GM21390 (cell line): ENCODE results near the gene ZDHHC17.

Experiments used
- ATAC-seq: cut with Tn5 transposase; IDR thresholded peaks from one replicate; pipeline ENCODE4 v1.9.1; 2021; ENCODE audit not compliant: unreplicated experiment

Gene ZDHHC17

DNA sequence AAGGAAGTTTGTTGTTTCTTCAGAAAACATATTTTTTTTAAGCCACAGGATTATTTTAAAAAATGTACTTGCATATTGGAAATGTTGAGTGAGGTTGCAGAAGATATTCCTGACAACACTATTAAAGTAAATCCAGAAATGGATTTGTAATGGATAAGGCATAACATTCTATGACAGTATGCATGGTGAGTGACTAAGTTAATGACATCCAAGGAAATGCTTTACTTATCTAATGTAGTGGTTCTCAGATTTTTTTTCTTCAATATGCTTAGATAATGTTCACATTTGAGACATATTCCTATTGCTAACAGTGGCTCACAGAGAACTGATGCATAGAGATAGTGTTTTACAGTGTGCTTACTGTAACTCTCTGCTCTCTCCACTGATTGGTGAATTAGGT is 49.4 kb downstream of the ZDHHC17 start:
- ATAC-seq, result no peak

DNA sequence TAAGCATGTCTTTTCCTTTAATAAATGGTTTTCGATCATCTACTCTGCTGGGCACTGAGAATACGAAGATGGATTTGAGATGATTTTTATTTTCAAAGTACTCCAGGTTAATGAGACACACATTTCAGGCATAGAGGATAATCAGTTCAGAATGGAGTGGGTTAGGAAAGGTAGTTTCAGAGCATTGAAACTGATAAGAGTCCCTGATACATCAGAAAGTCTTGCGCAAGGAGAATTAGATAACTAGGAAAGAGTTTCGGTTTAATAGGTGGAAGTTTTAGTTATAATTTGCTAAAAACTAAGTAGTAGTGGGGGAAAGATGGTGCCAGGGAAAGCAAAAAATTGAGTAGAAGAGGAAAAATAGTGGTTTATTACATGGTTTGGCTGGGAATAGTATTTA is 50.1 kb downstream of the ZDHHC17 start:
- no peak for ATAC-seq

DNA sequence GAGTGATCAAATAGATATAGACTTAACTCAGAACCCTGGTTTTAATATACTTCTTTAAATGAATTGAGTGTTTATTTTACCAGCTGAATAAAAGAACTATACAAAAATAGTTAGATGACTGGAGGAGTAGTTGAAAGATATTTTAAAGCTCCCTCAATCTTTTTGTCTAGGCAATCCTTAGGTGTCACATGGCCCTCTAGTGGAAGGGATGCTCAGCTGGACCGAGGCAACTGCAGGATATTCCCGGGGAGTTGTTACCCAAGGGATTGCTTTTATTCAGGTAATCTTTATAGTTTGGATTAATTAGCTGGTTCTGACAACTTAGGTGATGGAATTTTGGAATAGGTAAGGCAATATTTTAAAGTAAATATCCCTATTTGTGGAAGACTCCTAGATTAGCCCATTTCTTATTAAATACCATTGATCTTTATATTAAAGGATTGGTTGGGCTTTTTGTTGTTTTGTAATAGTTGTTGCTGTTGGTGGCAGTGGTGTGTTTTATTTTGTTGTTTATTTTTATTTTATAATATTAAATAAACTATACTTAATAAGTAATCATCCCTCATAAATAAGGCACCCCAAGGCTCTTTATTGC is 57.1 kb downstream of the ZDHHC17 start:
- ATAC-seq, result no peak

DNA sequence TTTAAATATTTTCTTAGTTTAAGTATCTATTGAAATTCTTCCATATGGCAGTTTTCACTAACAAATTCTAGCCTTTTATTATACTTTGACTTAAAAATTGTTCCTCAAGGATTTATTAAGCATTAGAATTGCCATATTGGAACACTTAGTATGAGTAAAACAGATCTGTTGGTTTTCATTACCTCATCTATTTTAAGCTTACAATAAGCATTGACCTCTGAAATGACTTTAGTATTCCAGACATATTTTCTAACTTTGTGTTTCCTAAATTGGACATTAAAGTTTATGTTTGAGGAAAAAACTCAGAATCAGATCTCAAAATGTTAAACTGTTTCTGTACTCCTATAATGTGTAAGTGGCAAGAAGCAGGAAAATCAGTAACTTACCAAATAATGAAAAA is 66.5 kb downstream of the ZDHHC17 start:
- no peak for ATAC-seq

DNA sequence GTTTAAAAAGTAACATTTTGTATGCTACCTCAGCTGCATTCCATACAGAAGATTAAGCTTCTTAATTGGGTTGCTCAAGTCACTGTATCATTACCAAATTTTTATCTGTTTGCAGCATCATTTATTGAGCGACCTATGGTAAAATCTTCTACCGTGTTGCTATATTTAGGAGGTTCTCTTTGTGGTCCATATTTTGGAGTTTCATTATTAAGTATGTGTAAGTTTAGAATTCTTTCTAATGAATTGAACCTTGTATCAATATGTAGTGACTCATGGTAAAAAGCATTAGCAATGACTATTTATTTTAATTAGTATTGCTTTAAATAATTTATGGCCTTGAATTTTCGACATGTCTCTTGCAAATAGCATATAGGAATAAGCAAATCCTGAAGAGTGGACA is 72.7 kb downstream of the ZDHHC17 start:
- ATAC-seq, result no peak

DNA sequence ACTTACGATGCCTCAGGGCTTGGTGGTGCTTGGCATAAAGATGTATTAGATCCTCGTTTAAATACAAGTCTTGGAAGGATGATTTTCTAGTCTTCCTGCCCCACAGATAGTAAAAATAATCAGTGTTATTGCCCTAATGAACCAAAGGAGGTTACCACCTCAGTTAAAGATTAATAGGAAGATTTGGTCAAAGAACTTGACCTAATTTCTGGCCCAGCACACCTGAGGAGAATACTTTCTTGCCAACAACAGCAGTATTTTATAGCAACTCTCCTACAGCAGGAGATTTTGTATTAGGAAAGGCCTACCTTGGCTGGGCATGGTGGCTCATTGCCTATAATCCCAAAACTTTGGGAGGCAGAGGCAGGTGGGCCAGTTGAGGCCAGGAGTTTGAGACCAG is 83.3 kb downstream of the ZDHHC17 start:
- no peak for ATAC-seq

DNA sequence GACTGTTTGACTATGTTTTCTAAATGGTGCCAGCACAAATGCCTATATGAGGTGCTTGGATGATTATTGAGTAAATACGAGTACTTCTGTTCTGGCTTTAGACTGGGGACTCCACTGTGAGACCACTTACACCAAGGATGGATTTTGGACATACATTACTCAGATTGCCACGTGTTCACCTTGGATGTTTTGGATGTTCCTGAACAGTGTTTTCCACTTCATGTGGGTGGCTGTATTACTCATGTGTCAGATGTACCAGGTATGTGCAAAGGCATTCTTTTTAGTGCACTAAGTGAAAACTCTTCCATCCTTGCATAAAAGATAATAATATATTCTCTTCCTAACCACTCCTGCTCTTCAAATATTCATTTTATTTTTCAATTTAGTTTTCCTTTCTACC is 84.2 kb downstream of the ZDHHC17 start:
- no peak for ATAC-seq

DNA sequence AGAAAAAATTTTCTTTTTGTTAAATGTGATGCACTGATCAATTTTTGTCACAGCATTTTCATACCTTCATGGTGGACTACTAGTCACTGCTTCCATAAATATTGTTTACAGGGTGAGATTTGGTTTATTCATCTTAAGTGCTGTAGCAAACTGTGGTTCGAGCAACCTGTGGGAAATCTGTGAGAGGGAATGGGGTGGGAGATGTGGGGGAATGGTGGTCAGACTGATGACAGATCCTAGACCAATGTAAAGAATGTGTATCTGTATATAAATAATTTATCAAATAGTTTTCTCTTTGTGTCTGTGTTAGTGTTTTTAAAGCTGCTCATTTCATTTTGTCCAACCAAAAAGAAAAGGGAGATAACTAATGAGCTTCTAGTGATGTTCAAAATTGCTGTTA is 88.2 kb downstream of the ZDHHC17 start:
- ATAC-seq, result no peak

DNA sequence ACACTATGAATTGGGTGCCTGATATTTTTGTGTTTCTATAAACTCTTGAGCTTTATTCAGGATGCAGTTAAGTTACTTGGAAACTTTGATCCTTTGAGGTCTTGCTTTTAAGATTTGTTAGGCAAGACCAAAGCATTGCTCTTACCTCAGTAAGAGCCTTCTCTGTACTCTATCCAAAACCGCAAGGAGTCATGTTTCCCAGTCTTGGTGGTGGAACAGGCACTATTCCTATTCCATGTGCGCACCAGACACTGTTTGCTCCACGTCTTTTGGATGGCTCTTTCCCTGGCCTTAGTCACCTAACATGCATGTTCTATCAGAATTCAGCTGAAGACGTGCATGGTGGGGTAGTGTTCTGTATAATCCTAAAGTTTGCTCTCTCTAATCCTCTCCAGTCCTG is 91.4 kb downstream of the ZDHHC17 start:
- ATAC-seq, result no peak

DNA sequence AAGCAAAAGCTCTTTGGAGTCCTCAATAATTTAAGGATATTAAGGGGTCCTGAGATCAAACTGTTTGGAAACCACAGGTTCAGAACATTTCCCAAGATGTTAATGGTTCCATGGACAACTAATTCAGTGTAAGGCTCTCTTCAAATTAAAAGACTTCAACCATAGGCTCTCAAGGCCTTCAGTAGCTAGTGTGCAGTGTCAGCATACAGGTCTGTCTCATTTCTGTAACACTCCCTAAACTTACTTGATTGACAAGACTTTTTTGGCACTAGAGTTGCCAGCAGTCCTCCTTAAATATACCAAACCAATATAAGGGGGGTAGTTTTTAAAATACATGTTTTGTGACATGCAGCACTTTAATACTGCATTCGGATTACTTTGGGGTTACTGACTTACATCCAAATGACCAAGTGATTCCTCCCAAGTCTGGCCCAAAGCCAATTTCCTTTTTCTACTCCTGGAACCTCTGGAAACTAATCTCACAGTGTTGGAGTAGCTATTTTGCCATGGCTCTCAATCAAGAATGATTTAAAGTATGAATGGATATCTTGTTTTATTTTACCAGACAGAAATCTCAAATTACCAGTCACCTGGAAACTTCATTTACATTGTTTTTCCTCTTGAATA is 92.2 kb downstream of the ZDHHC17 start:
- no peak for ATAC-seq

DNA sequence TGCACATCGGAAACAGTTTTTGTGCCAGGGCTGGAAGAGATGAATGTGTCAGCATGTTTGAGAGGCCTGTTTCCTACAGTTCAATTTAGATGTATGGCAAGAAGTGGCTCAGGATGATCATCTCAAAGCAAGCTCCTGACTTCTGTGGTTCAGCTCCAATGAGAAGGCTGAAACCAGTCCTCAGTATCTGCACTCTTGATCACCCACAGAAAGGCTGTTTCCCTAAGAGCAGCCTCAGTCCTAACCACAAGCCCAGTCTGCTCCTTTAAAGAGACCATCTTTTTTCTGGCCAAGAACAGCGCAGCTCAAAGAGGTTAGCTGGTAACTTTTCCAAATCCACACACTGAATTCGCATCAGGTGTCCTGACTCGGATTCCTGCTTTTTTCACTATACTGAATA is 95.7 kb downstream of the ZDHHC17 start:
- no peak for ATAC-seq

DNA sequence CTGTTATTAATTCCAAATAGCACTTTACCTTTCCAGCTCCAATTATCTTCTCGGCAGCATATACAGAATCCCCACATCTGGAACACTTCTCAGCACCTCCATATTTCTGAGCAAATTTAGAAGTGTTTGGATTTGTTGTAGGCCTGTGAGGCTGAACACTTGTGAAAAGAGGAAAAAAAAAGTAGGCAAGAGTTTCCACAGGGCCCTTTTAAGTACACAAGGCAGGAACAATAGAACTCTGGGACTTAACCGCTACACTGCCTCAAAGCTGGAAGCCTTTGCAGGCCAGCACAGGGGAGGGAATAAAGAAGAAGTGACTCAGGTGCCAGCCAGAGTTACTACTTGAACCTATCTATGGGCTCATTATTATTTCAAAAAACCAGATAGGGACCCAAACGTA is 96.3 kb downstream of the ZDHHC17 start:
- no peak for ATAC-seq

DNA sequence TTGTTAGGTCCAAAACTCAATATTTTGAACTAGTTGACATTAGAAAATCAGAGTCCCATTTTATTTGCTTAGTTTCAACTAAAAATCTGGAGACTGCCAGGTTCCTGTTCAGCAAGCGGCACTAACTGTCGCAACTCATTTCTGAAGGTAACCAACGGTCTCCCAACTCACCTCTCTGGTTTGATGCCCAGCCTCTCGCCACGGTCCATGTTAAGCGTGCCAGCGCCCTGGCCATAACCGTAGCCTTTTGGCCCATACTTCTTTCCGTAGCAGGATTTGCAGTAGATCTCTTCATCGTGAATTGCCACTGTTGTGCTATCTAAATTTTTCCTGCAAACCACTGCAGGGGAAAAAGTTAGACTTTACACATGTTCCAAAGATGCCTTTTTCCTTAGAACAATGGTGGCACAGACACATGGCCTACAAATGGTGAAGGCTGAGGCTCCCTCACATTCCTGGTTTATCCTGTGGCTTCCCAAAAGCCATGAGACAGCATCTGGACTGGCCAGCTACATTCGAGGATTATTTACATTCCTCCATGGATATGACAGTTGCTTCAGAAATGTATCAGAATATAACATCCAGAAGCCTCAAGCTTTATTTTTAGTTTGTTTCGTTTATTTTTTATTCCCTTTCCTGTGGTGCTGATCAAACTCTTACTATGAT is 99.2 kb downstream of the ZDHHC17 start:
- ATAC-seq, result no peak

DNA sequence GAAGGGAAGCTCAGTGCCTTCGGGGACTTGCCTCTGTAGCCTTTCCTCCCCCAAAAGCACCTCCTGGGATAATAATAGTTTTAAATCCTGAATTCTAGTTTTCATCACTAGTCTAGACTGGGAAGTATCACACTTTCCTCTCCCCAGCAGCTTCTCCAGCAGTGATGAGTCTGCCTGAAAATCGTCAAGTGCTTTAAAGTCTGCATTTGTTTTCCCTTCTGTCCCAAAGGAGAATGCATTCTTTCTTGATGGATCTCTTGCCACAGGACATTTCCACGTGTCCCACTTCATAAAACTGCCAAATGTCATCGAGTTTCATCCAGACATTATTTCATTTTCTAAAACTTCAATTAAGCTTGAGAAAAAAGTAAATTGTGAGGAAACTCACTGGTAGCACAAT is 99.9 kb downstream of the ZDHHC17 start:
- no peak for ATAC-seq

DNA sequence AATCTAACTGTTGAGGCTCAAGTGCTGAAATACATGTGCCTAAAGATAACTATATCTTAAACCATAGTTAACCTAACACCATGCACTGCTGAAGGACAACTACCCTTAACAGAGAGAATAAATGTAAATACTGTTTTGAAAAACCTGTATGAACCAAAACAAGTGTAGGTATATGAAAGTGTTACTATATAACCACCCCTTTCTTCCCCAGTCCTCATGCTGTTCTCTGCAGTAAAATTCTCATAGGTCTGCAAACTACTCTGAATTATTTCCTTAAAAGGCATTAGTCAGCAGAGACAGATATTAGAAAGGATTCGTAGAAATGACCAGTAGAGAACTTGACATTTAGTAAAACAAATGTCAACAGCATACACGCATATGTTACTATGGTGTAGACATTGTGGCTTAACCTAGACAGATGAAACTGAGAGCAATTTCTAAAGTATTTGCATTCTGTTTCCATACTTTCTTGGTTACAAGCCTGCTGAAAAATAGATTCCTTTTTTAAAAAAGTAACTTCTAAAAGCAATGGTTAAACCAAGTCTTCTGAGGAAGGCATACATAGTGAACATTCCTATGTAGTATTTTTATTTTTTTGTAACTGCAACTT is 101.0 kb downstream of the ZDHHC17 start:
- ATAC-seq, result peak; percentile 75

DNA sequence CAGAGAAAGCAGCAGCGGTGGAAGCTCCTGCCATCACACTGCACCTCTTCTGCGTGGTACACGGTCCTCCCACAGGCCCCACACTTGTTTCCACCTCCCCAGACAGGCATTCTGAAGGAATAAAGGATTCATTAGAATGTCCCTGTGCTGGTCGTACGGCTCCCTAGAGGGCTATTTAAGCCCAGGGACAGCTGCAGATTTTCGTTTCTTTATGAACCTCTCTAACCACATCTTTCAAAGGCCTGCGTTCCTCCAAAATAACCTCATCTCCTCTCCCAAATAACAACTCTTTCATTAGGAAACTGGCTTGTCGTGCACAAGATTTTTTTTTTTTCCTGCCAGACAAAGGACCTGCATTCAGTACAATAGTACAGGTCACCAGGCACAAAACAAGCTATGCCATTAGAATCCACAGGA is 102.2 kb downstream of the ZDHHC17 start:
- no peak for ATAC-seq

DNA sequence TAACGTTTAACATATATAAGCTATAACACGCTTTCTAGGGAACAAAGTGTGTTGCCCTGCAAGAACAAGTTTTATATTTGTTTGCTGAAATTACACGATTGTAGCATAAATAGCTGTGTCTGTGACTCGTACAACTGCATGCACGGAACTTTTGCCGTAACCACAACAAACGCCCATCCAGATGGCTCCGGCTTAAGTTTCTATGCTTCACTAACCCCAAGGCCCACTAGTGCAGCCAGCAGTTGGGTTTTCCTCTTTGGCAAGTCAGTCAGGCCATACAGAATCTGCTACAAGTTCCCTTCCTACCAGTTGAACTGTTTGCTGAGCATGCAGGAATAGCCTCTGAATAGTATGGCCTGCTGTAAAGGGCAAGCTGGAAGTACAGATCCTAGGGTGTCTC is 102.8 kb downstream of the ZDHHC17 start:
- ATAC-seq, result peak; percentile 45

DNA sequence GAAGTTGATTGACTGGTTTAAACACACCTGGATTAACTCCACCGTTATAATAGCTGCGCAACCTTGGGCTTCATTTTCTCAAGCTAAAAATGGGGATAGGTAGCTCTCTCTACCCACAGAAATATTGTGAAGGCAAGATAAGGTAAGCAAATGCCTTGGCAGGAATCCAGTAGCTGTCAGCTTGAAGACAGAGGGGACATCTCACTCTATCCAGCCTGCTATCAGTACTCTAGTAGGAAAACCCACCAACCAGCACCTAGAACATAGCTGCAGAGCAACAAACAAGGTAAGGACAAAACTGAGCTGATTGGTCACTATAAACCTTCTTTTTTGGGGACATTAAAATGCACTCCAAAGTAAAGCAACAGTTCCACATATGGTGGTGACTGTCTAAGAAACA is 107.2 kb downstream of the ZDHHC17 start:
- no peak for ATAC-seq

DNA sequence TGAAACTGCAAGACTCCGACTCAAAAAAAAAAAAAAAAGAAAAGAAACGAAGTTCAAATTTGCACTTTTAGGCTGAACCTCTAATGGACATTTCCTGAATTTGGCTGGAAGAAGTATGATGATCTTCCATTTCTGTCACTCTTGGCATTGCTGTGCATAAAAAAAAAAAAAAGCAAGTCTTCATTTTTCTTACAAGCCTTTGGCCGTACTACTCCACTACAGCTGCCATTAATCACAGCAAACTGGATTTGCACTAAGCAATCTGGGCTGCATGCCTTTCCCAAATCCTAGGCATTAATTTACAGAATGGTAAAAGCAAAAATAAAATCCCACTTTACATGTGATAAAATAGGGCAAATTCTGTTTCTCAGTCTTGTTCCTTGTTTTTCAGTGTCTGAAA is 107.8 kb downstream of the ZDHHC17 start:
- no peak for ATAC-seq

DNA sequence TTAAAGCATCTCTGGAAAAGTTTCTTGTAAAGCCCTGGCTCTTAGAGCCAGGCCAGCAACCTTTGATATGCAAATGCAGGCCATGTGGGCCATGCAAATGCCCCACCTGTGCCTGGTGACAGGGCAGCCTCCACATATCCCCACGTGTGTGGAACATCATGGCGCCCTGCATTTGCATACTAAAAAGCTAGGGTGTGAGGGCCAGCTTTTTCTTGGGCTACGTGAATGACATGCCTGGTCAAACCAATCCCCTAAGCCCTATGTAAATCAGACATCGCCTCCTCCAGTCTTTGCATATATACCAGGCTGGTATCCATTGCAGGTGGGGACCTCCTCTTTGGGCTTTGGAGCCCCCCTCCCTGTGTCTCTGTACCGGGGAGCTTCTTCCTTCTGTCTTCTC is 108.5 kb downstream of the ZDHHC17 start:
- ATAC-seq, result no peak

DNA sequence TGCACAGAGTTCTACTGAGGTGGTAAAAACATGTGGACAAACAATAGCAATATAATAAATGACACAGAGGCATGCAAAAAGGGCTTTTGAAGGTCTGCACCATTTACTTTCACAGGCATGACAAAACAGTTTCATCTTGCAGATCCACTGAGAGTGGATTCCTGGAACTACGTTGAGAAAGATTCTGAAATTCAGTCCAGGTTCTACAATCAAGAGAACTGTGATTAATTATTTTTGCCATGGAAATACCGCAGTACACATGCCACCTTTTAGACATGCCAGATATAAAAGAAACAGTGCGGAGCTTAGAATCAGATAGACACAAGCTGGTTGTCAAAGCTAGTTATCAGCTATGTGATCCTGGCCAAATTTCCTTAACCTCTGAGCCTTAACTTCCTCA is 110.1 kb downstream of the ZDHHC17 start:
- ATAC-seq, result no peak

DNA sequence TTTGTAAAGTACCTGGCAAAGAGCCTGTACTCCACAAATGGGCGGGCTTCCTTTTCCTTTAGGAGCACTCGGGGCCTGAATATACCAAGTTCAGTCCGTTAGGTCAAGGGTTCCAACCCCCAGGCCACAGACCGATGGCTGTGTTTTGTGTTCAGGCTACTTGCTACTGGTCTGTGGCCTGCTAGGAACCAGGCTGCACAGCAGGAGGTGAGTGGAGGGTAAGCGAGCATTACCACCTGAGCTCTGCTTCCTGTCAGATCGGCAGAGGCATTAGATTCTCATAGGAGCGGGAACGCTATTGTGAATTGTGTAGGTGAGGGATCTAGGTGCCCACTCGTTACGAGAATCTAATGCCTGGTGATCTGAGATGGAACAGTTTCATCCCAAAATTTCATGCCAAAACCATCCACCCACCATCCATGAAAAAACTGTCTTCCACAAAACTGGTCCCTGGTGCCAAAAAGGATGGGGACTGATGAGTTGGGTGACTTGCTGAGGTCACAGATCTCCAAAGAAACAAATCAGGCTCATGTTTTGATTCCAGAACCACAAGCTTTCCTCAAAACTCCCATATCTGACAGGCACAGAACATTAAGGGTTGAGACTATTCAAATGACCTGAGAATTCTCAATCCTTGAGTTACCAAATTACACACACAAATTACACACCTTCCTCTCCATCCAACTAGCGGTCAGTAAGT is 110.7 kb downstream of the ZDHHC17 start:
- no peak for ATAC-seq
